HEK293T (cell line): ENCODE results near the gene MTMR6.

ENCODE experiments used
- FOXA1 ChIP-seq: fragments of 450-650 bp; IDR thresholded peaks from 2 replicates; pipeline ENCODE4 v1.6.1; 2016; ENCODE audit warnings: mild to moderate bottlenecking
- FOXM1 ChIP-seq: fragments of 450-650 bp; IDR thresholded peaks from 2 replicates; pipeline ENCODE4 v1.6.1; 2017; ENCODE audit warnings: mild to moderate bottlenecking, borderline replicate concordance
- SP1 ChIP-seq: fragments of 450-650 bp; IDR thresholded peaks from 2 replicates; pipeline ENCODE4 v1.6.1; 2017
- SUZ12 ChIP-seq: fragments of 450-650 bp; IDR thresholded peaks from 2 replicates; pipeline ENCODE4 v1.6.1; 2016; ENCODE audit warnings: mild to moderate bottlenecking

GRCh38 chr13:25203127-25203740, 84.1 kb downstream of the MTMR6 start:
- TF ChIP-seq SUZ12 (no peak), SP1 (no peak), FOXM1 (no peak), FOXA1 (no peak)
